Mesenteric fat pad (tissue), 1 donor: ENCODE measurements around the gene ZNF497. TPM values are rescaled to one million over a fixed set of nuclear protein-coding genes. Genes with fewer than 3 reads are reported as not detected.
"Not testable (repeated sequence)": the region's sequence is repeated elsewhere in the genome, so short reads cannot be mapped to it uniquely, and the experiment has no call there.

Experiments used
- DNase-seq: peaks from one replicate; pipeline ENCODE4 v3.0.0-alpha.2; 2020; ENCODE audit warnings: low spot score
- total RNA-seq: library from RNA; stranded (reverse); fragmentation: NEBNext Ultra II Directional; extraction: Animal tissue kit (Norgen Biotek cat#: 25700); gene quantifications from one replicate; pipeline ENCODE4 v1.2.1, GENCODE V29; 2021
- donor health status: DM: yes; HTN: yes; CAD: no.

ZNF497 gene
- total RNA-seq, 1 donor from 2014 or later, result 0.19 TPM

DNA sequence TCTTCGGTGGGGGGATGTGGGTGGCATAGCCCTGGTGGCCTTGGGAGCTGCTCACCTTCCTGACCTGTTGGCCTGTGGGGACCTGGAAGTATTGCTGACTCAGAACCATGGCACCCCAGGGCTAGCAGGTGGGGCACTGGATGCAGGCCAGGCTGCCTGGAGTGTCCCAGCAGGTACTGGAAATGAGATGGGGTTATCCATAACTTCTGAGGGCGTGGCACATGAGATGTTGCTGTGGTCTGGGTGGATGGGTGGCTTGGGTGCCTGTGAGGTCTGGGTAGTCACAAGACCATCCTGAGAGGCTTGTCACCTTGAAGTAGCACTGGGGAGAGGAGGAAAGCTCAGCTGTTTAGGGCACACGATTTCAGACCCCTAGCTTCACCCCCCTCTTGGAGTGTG, 32.3 kb upstream of the ZNF497 start:
- no peak for DNase-seq

GRCh38 chr19:58393725-58394033, 31.1 kb upstream of the ZNF497 start:
- DNase-seq, result no peak

DNA sequence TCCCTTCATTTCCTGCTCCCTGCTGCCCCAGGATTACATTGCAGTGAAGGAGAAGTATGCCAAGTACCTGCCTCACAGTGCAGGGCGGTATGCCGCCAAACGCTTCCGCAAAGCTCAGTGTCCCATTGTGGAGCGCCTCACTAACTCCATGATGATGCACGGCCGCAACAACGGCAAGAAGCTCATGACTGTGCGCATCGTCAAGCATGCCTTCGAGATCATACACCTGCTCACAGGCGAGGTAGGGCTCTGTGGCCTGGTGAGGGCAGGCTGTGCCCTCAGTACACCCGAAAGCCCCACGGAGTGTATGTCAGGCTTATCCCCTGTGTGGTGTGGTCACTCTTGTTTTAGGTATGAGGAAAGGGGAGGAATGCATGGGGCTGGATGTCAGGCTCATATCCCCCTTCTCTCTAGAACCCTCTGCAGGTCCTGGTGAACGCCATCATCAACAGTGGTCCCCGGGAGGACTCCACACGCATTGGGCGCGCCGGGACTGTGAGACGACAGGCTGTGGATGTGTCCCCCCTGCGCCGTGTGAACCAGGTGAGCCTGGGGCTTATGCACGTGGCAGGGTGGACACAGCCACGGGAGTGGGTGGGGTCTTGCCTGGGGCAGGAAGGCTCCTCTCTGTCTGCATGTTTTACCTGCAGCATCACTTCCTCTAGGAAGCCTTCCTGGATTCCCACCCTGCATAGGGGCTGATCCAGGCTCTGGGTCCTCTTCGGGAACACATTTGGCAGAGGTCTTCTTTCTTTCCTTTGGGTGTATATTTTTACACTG, 30.6 kb upstream of the ZNF497 start:
- no peak for DNase-seq

DNA sequence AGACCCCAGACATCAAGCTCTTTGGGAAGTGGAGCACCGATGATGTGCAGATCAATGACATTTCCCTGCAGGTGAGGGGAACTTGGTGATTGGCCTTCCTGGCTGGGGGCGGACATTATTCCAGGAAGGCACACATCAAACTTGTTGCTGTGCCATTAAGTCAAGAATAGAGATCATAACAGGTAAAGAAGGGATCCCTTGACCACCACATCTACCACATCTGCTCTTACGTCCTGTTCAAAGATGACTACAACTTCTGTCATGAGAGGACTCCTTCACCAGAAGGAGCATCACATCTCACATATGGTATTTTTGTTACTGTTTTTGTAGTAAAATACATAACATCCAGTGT, 25.6 kb upstream of the ZNF497 start:
- DNase-seq, result no peak

GRCh38 chr19:58387338-58388174, 25.0 kb upstream of the ZNF497 start:
- DNase-seq, result no peak

DNA sequence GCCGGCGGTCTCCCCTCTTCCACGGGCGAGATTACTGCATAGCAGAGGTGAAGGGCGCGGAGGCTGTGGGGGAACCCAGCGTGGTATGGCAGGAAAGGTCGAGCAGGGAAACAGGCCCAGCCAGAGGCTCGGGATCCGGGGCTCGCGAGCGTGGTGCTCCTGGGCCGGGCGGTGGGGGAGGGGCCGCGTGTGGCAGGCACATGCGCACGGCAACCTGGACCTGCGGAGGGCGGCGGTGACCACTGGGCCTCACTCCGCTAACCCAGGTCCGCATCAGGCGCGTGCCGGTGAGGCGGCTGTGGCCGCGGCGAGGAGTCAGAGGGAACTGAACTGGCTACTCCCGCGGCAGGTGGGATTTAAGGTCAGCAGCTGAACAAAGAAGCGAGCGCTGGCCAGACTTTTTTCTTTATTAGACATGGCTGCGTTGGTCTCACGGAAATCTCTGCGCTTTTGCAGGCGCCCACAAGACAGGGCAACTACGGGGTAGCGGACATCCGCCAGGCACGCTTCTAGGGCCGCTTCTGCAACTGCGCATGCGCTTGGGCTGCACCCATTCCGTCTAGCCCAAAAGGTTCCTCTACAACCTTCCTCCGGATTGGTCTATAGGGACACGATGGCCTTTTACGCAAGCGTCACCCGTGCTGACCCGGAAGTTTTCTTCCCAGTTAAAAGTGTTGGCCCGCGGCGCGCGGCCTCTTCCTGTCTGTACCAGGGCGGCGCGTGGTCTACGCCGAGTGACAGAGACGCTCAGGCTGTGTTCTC, 24.2 kb upstream of the ZNF497 start, which contains the start of gene RPS5:
RPS5 (plus strand) TSS at position 694 of the 762 bp plus-strand sequence. CDS start 869 bp downstream, outside the sequence.
- DNase-seq, result peak; percentile 98

- DNase-seq, result no peak
These were observed 23.5 kb upstream of the ZNF497 start for GRCh38 chr19:58385891-58386575.

DNA sequence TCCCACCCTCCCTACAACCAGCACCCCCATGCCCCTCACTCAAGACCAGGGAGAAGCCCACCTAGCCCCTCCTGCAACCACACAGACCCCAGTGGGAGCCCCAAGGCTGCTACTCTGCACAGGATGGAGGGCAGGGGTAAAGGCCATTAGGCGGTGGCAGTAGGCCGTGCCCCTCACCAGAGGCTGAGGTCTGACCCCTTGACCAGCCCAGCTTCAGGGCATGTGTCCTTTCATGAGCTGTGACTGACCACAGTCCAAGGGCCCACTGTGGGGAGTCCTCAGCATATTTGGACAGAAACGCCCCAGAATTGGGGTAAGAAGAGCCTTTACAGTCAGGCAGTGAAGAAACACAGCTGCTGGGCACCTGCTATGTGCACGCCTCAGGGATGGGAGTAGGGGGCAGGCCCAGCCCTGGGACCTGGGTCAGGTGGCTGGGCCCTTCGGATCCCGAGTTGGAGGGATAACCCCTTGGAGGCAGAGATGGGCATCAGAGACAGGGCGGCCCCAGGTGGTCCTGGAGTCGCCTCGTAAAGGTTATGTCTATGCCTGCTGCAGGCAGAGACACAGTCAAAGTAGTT, 22.9 kb upstream of the ZNF497 start:
- no peak for DNase-seq

GRCh38 chr19:58382997-58383603, 20.5 kb upstream of the ZNF497 start:
- no peak for DNase-seq

DNA sequence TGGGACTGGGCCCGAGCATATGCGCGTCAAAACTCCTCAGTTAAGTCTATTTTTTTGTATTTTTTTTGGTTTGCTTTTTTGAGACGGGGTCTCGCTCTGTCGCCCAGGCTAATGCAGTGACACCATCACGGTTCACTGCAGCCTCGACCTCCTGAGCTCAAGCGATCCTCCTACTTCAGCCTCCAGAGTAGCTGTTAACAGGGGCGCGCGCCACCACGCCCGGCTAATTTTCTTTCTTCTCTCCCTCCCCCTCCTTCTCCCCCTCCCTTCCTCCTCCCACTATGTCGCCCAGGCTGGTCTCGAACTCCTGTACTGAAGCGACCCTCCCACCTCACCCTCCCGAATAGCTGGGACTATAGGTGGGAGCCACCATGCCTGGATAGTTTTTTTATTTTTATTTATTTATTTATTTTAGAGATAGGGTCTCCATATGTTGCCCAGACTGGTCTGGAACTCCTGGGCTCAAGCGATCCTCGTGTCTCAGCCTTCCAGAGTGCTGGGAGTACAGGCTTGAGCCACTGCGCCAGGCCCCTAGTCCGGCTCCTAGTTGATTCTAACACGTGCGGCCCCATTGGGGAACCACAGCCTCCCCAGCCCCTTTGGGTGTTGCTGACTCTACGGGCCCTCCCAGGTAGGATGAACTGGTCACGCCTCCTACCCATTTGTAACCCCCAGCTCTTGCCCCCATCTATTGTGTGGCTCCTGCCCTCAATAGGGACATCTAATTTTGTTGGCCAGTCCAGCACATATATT, 19.1 kb upstream of the ZNF497 start:
- no peak for DNase-seq

DNA sequence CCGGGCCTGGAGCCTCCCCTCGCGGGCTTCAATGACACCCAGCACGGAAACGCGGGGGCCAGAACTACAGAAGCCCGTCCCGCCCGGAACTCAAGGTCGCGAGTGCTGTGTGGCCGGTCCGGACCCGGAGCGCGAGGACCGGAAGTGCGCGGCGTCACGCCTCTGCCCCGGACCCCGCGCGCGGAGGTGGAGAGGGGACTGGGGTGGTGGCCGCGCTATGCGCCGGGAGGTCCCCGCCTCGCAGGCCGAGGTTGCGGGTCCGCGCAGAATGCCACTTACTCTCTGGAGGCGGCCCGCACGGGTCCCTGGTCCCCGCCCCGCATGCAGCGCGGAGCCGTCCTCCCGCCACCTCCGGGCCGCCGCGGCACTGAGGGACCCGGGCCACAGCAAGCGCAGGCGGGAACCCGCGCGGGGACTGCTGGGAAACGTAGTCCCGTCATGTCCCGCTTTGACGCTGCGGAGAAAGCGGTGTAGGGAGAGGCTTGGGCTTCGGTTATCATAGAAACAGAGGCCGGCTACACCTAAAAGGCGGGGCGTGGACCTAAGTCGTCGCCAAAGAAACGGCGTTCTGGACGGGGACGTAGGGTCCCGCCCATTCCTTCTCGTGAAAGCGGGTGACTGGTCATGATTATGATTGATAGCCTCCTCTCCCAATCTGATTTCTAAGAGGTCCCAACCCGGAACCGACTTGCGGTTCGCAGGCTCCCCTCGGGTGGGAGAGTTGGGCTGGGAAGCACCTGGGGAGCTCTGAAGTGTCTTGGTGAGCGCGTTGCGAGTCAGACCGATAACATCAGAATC, 18.3 kb upstream of the ZNF497 start, which contains the start of gene ZNF837:
ZNF837 (minus strand) TSS at position 369 of the 798 bp plus-strand sequence. CDS start 11,698 bp downstream, outside the sequence.
- peak; percentile 98 for DNase-seq

GRCh38 chr19:58380037-58380661, 17.6 kb upstream of the ZNF497 start:
- no peak for DNase-seq

DNA sequence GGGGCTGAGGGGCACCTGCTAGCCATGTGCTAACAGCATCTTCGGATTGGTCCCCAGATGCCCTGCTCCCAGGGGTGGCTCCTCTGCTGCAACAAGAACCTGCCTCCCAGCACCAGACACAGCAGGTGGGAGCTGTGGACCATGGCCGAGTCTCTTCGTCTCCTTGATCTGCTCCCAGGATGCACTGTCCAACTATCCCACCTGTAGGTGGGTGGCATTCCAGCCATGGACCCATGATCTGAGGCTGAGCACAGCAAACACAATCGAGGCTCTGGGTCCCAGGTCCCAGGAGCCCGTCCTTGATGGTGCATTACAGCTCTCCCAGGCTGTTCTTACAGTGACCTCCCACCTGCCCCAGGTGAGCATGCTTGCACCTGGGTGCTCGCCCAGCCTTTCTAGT, 16.7 kb upstream of the ZNF497 start:
- DNase-seq, result no peak

DNA sequence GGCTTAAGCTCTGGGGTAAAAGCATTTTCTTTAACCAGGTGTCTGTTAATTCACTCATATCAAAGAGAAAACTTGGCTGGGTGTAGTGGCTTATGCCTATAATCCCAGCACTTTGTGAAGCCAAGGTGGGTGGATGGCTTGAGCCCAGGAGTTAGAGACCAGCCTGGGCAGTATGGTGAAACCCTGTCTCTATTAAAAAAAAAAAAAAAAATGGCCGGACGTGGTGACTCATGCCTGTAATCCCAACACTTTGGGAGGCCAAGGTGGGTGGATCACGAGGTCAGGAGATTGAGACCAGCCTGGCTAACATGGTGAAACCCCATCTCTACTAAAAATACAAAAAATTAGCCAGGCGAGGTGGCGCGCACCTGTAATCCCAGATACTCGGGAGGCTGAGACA, 14.2 kb upstream of the ZNF497 start:
- not testable (repeated sequence) for DNase-seq

DNA sequence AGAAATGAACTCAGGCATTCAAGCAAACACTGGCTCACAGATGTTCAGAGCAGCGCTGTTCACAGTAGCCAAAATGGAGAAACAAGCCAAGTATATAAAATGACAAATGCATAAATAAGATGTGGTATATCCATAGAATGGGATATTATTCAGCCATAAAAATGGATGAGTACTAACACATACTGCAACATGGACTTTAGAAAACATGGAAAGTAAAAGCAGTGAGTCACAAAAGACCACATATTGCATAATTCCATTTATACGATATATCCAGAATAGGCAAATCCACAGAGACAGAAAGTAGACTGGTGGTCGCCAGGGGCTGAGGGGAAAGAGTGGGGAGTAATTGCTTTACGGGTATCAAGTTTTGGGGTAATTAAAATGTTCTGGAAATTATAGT, 11.6 kb upstream of the ZNF497 start:
- no peak for DNase-seq

DNA sequence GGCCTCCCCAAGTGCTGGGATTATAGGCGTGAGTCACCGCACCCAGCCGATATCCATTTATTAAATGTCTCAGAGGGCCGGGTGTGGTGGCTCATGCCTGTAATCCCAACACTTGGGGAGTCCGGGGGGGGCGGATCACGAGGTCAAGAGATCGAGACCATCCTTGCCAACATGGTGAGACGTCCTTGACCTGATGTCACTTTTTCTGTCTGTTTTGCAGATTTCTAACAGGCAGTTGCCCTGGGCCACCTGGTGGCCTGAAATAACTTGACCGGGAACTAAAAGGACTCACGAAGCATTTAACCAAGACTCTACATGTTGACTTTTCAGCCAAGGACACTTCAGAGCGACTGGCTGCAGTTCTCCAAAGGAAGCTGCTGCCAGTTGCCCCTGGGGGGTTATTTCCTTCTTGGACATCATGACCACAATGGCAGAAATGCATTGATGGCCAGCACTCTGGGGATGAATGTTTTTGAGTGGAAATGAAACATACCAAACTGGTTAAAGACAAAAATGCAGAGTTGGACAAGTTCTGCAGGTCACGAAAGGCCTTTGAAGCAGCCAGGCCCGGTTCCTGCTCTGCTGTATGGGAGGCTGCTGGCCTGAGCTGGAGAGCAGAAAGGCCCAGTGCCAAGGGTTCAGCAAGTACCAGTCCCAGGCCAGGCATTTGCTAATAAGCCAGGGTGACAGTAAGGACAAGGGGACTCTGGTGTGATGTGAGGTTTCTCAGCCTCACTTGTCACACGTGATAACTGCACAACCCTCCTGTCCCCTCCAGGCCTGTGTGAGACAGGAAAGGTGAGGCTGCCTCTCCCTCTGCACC, 10.0 kb upstream of the ZNF497 start:
- DNase-seq, result no peak
